ENCODE data around the gene TANGO2.

Gene TANGO2

DNA sequence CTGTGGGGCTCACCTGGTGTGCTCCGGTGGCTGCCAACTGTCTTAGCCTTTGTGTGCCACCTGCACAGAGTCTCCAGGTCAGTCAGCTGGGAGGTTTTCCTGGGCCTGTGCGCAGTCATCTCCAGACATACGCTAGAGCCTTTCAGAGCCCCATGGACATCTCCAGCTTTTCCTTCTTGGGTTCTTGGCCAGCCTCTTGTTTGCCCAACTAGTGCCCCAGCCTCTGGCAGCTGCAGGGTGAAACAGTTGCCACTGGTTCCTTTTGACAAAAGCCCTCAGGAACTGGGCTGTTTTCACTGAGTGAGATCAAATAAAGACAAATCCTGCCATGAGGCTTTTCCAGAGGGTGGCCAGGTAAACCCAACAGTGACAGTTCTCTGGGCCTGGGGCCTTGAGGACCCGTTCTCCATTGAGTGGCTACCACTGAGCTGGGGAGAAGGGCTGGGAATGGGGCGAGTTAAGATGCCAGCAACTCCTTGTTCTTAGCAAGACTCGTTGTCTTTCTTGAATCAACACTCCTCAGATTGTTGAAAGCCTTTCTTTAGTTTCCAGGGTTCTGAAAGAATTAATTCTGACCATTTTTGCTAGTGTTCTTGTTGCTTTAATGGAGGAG lies 78.3 kb downstream of the TANGO2 start:
- Histone ChIP-seq H3K27ac (ENCODE audit: low read depth, low read length) (no peak overlapping the region), H3K9ac (ENCODE audit: low read depth, low read length) (no peak overlapping the region), H3K4me3 (ENCODE audit: low read length) (no peak overlapping the region), H3K36me3 (ENCODE audit: insufficient read depth, low read length) (peaks cover 91% of the 10 kb centered on the region), H3K27me3 (ENCODE audit: insufficient read depth, low read length) (no peaks in the 10 kb centered on the region), H3K4me1 (ENCODE audit: insufficient read depth, low read length) (0 out of 2 replicates have a peak, but pooled peaks cover 4% of the 10 kb centered on the region), H3K9me3 (ENCODE audit: insufficient read depth, low read depth, low read length) (no peaks in the 10 kb centered on the region)
- 94% methylated on average over 6 of the region's 6 CpGs for WGBS

DNA sequence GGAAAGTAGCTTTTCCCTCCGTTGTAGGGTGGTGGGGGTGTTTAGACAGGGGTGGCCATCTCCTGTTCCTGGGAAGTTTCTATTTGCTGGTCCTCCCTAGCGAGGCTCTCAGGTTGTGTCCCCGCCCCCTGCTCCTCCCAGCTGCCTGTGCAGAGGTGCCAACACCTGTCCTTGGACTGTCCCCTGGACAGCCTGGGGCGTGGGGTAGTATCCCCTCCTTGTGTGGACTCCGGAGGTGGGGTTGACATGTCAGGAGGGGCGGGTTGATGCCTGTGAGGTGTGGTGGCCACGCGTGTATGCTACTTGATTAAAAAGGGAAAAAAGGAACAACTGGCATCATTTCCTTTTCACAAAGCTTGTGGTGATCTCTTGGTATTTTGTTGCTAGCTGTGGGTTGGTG lies 80.7 kb downstream of the TANGO2 start:
- H3K9me3 ChIP-seq (ENCODE audit: insufficient read depth, low read depth, low read length), result no peaks in the 10 kb centered on the region
- no peaks in the 10 kb centered on the region for H3K27me3 ChIP-seq (ENCODE audit: insufficient read depth, low read length)
- no peak overlapping the region for H3K27ac ChIP-seq (ENCODE audit: low read depth, low read length)
- no peak overlapping the region for H3K4me3 ChIP-seq (ENCODE audit: low read length)
- peaks cover 90% of the 10 kb centered on the region for H3K36me3 ChIP-seq (ENCODE audit: insufficient read depth, low read length)
- 95% methylated on average over 8 of the region's 8 CpGs for WGBS
- H3K9ac ChIP-seq (ENCODE audit: low read depth, low read length), result no peak overlapping the region
- 0 out of 2 replicates have a peak, but pooled peaks cover 4% of the 10 kb centered on the region for H3K4me1 ChIP-seq (ENCODE audit: insufficient read depth, low read length)

DNA sequence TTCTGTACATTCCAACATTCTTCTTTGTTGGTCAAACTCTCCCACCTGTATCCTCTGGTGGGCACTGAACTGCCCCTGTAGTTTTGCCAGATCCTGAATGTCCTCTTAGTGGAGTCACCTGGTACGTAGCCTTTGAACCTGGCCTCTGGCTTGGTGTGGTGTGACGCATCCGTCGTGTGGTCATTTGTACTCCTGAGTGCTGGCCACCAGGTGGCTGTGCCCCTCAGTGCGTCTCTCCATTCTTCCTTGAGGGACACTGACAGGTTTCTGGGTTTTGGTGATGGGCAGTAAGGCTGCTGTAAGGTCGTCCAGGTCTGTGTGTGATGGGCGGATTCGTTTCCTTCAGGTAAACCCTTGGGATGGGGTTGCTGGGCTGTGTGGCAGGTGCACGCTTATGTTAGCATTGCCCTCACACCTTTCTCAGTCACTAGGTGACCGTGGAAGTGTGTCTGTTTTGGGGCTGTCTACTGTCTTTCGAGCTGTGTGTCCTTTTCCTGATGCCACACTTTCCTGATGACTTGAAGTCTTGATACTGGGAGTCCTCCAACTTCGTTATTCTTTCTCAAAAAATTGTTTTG lies 81.4 kb downstream of the TANGO2 start:
- Histone ChIP-seq H3K4me1 (ENCODE audit: insufficient read depth, low read length) (0 out of 2 replicates have a peak, but pooled peaks cover 4% of the 10 kb centered on the region), H3K27me3 (ENCODE audit: insufficient read depth, low read length) (no peaks in the 10 kb centered on the region), H3K4me3 (ENCODE audit: low read length) (no peak overlapping the region), H3K9me3 (ENCODE audit: insufficient read depth, low read depth, low read length) (no peaks in the 10 kb centered on the region), H3K36me3 (ENCODE audit: insufficient read depth, low read length) (peaks cover 90% of the 10 kb centered on the region), H3K27ac (ENCODE audit: low read depth, low read length) (no peak overlapping the region), H3K9ac (ENCODE audit: low read depth, low read length) (no peak overlapping the region)
- WGBS, result 95% methylated on average over 12 of the region's 12 CpGs

DNA sequence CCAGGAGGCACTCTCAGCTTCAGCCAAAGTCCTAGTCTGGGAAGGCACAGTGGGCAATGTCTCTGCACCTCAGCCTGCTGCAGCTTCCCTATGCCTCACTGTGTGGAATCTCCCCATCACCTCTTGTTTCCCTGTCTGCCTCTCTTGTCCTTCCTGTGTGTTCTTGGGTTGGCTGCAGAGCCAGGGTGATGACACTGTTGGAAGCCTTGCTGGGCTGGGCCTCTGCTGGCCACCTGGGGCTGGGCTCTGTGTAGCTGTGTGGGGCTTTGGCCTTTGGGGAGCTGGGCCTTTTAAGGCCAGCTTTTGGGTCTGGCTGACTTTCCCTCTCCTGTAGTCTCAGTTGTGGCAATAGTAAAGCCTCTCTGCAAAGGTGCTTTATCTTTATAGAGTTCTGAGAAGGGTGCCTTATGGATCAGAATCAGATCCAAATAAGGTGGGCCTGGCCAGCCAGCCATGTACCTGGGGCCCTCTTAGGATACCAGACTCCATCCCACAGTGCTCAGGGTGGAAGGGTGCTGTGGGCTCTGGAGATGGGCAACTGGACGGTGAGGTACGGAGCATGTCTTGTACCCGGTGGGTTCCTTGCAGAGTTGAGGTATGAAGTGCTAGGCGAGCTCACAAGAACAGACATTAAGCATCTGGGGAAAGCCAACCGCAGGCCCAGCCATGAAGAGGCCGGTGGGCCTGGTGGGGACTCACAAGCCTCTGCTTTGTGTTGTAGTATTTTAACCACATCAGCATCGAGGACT lies 84.7 kb downstream of the TANGO2 start:
- H3K9ac ChIP-seq (ENCODE audit: low read depth, low read length), result no peak overlapping the region
- WGBS, result 97% methylated on average over 7 of the region's 7 CpGs
- H3K4me1 ChIP-seq (ENCODE audit: insufficient read depth, low read length), result no peaks in the 10 kb centered on the region
- no peak overlapping the region for H3K4me3 ChIP-seq (ENCODE audit: low read length)
- no peaks in the 10 kb centered on the region for H3K27me3 ChIP-seq (ENCODE audit: insufficient read depth, low read length)
- no peak overlapping the region for H3K27ac ChIP-seq (ENCODE audit: low read depth, low read length)
- H3K36me3 ChIP-seq (ENCODE audit: insufficient read depth, low read length), result peaks cover 93% of the 10 kb centered on the region
- no peaks in the 10 kb centered on the region for H3K9me3 ChIP-seq (ENCODE audit: insufficient read depth, low read depth, low read length)

DNA sequence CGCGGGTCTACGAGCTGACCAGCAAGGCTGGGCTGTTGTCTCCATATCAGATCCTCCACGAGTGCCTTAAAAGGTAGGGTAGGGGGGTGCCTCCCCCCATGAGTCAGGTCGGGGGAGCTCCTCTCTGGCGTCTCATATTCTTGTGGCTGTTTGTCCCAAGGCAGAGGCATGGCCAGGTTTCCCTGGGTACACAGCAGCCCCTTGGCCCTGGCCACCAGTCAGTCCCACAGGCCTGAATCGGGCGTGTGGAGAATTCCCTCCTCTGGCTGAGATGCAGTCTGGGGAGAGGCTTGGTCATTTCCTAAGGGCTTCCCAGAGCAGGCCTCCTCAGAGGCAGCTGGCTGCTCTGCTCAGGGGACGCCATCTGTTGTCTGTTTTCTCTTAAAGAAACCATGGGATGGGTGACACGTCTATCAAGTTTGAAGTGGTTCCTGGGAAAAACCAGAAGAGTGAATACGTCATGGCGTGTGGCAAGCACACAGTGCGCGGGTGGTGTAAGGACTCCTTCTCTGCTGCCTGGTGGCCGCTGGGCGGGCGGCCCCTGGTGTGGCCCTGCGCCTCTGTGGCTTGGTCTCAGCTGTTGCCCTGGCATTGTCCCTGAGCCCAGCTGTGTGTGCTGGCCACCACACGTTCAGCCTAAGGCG lies 85.4 kb downstream of the TANGO2 start:
- WGBS, result 95% methylated on average over 20 of the region's 20 CpGs
- H3K27ac ChIP-seq (ENCODE audit: low read depth, low read length), result no peak overlapping the region
- no peaks in the 10 kb centered on the region for H3K9me3 ChIP-seq (ENCODE audit: insufficient read depth, low read depth, low read length)
- H3K36me3 ChIP-seq (ENCODE audit: insufficient read depth, low read length), result peaks cover 93% of the 10 kb centered on the region
- no peak overlapping the region for H3K9ac ChIP-seq (ENCODE audit: low read depth, low read length)
- no peaks in the 10 kb centered on the region for H3K4me1 ChIP-seq (ENCODE audit: insufficient read depth, low read length)
- H3K4me3 ChIP-seq (ENCODE audit: low read length), result no peak overlapping the region
- no peaks in the 10 kb centered on the region for H3K27me3 ChIP-seq (ENCODE audit: insufficient read depth, low read length)

DNA sequence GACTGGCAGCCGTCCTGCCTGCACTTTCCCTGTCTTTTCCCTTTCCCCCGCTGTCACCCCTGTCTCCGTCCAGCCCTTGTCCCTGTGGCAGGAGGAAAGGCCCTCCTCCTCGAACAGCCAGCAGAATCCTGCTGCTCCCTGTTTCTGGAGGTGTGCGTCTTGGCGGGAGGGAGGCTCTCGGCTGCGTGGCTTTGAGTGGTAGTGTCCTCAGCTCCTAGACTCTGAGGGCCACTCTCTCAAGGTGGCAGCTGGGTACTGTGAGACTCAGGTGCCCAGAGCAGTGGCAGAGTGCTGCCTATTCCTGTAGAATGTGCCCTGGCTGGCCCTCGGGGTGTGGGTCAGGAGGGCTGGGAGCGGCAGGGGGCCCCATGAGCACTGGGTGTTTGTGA lies 85.9 kb downstream of the TANGO2 start:
- H3K4me1 ChIP-seq (ENCODE audit: insufficient read depth, low read length), result no peaks in the 10 kb centered on the region
- no peak overlapping the region for H3K4me3 ChIP-seq (ENCODE audit: low read length)
- no peak overlapping the region for H3K27ac ChIP-seq (ENCODE audit: low read depth, low read length)
- H3K9ac ChIP-seq (ENCODE audit: low read depth, low read length), result no peak overlapping the region
- WGBS, result 96% methylated on average over 10 of the region's 10 CpGs
- H3K9me3 ChIP-seq (ENCODE audit: insufficient read depth, low read depth, low read length), result no peaks in the 10 kb centered on the region
- peaks cover 92% of the 10 kb centered on the region for H3K36me3 ChIP-seq (ENCODE audit: insufficient read depth, low read length)
- H3K27me3 ChIP-seq (ENCODE audit: insufficient read depth, low read length), result no peaks in the 10 kb centered on the region

DNA sequence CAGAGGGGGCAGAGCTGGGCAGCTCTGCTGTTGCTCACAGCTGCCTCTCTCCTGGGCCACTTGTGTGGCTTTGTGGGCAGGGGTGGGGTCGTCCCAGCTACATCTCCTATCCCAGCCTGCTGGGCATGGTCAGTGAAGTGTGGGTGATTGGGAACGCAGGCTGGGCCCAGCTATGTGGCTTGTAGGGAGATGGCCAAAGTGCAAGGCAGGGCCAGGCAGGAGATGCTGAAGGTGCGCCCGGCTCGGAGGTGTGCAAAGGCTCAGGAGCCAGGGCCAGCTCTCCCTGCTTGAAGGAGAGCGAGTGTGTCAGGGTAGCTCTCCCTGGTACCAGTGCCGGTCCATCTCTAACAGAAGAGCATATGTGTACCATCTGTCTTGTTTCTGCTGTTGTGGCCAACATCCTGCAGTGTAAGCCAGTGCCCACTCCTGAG lies 86.6 kb downstream of the TANGO2 start:
- WGBS, result 96% methylated on average over 7 of the region's 7 CpGs
- H3K27ac ChIP-seq (ENCODE audit: low read depth, low read length), result no peak overlapping the region

DNA sequence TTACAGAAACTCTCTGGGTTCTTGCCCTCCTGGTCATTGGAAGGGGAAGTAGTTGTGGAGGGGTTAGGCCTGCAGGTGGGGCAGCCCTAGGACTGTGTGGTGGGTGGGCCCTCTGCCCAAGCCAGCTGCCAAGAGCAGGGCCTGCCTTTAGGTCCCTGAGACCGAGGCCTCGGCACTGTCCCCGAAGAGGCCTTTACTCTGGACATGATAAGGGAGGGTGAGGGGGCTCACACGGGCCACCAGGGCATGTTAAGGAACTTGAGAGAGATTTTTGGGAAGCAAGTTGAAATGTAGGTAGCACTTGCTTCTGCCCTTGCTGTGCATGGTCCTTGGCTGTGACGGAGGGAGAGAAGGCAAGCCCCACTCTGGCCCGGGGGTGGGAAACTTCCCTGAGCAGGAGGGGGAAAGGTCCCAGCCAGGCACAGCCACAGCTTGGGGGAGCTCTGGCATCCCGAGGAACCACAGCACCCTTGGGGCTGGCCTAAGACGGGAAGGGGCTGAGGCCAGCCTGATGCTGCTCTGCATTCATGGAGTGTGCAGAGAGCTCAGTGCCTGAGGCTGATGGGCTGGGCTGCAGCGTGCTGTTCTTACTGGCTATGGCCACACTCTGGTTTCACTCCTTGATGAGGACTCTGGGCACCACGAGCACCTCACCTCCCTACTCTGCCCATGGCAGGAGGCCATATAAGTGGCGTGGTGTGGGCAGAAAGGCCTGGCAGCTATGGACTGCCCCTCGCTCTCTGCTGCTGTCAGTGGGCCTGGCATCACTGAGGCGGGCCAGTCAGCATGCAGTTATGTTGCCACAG lies 87.2 kb downstream of the TANGO2 start:
- H3K27ac ChIP-seq (ENCODE audit: low read depth, low read length), result no peak overlapping the region
- H3K9ac ChIP-seq (ENCODE audit: low read depth, low read length), result no peak overlapping the region
- H3K36me3 ChIP-seq (ENCODE audit: insufficient read depth, low read length), result peaks cover 94% of the 10 kb centered on the region
- no peaks in the 10 kb centered on the region for H3K9me3 ChIP-seq (ENCODE audit: insufficient read depth, low read depth, low read length)
- no peaks in the 10 kb centered on the region for H3K4me1 ChIP-seq (ENCODE audit: insufficient read depth, low read length)
- 93% methylated on average over 13 of the region's 13 CpGs for WGBS
- H3K27me3 ChIP-seq (ENCODE audit: insufficient read depth, low read length), result no peaks in the 10 kb centered on the region
- no peak overlapping the region for H3K4me3 ChIP-seq (ENCODE audit: low read length)

More for the DNA sequence above, 86.6 kb downstream of the TANGO2 start:
- Histone ChIP-seq H3K36me3 (ENCODE audit: insufficient read depth, low read length) (peaks cover 92% of the 10 kb centered on the region), H3K4me3 (ENCODE audit: low read length) (no peak overlapping the region), H3K9ac (ENCODE audit: low read depth, low read length) (no peak overlapping the region), H3K4me1 (ENCODE audit: insufficient read depth, low read length) (no peaks in the 10 kb centered on the region), H3K9me3 (ENCODE audit: insufficient read depth, low read depth, low read length) (no peaks in the 10 kb centered on the region), H3K27me3 (ENCODE audit: insufficient read depth, low read length) (no peaks in the 10 kb centered on the region)

DNA sequence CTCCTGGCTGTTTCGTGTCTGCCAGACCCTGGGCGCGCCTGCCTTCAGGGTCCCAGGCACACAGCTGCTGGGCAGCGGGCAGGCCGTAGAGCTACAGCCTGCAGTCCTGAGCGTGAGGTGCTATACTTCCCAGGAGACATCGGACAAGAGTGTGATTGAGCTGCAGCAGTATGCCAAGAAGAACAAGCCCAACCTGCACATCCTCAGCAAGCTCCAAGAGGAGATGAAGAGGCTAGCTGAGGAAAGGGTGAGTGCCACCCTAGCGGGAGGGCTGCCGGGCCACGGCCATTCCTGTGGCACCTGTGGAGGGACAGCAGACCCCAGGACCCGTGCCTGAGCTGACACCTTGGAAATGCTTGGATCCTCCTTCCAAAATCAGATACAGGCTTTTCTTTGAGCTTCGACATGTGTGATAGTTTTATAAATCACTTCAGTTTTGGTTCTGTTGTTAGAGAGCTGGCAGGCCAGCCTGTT lies 87.9 kb downstream of the TANGO2 start:
- H3K36me3 ChIP-seq (ENCODE audit: insufficient read depth, low read length), result peaks cover 90% of the 10 kb centered on the region

DNA sequence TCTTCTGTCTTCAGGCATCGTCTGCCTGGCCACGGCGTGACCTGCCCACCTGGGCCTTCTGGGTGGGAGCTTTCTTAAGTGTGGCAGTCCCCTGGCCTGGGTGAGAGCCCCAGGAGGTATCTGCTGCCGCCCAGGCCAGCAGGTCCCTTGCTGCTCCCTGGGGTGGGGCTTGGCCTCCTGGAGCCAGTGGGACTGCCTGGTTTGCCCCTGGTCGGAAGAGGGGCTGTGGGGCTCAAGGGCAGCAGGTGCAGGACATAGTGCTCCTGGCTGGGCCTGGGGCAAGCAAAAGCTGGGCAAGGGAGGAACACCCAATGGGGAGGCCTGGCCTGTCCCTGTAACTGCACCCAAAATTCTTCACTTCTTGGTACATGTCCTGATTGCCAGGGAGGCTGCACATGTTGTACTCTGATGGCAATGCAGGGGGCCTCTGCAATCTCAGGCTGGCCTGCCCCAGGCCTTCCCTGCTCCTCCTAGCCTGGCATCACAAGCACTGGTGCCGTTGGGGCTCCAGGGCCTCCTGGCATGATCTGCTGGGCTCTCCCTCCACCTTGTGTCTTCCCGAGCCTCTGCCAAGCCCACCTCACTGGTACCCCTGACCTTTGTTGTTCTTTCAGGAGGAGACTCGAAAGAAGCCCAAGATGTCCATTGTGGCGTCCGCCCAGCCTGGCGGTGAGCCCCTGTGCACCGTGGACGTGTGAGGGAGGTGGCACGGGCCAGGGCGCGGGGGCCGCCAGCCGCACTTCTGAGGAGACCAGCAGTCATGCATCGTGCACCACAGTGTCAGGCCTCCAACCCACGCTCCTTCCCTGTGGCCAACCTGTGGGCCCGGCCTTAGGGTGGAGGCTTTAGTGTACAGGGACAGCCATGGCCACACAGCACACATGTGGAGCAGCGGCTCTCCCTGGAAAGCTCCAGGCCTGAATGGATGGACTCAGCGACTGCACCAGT lies 88.8 kb downstream of the TANGO2 start:
- peaks cover 93% of the 10 kb centered on the region for H3K36me3 ChIP-seq (ENCODE audit: insufficient read depth, low read length)
- no peaks in the 10 kb centered on the region for H3K27me3 ChIP-seq (ENCODE audit: insufficient read depth, low read length)
- H3K4me3 ChIP-seq (ENCODE audit: low read length), result no peak overlapping the region
- no peak overlapping the region for H3K9ac ChIP-seq (ENCODE audit: low read depth, low read length)
- no peak overlapping the region for H3K27ac ChIP-seq (ENCODE audit: low read depth, low read length)
- WGBS, result 95% methylated on average over 23 of the region's 23 CpGs
- no peaks in the 10 kb centered on the region for H3K9me3 ChIP-seq (ENCODE audit: insufficient read depth, low read depth, low read length)
- H3K4me1 ChIP-seq (ENCODE audit: insufficient read depth, low read length), result no peaks in the 10 kb centered on the region

More for the DNA sequence above, 87.9 kb downstream of the TANGO2 start:
- Histone ChIP-seq H3K4me3 (ENCODE audit: low read length) (no peak overlapping the region), H3K27me3 (ENCODE audit: insufficient read depth, low read length) (no peaks in the 10 kb centered on the region), H3K27ac (ENCODE audit: low read depth, low read length) (no peak overlapping the region), H3K9ac (ENCODE audit: low read depth, low read length) (no peak overlapping the region), H3K9me3 (ENCODE audit: insufficient read depth, low read depth, low read length) (no peaks in the 10 kb centered on the region), H3K4me1 (ENCODE audit: insufficient read depth, low read length) (no peaks in the 10 kb centered on the region)
- WGBS, result 89% methylated on average over 12 of the region's 12 CpGs
